CD14-positive monocyte (primary cell): Measurements from ENCODE around the gene GRID2. TPM values are rescaled to one million over a fixed set of nuclear protein-coding genes. Genes with fewer than 3 reads are reported as not detected.

Experiments used
- DNase-seq, 3 donors: peaks; one replicate each; pipeline ENCODE4 v3.0.0-alpha.2; 2011 to 2022
- H2AFZ ChIP-seq: 2 replicates; pipeline ENCODE4 v1.6.0; 2012; ENCODE audit warnings: mild to moderate bottlenecking, low read depth, low read length, inconsistent platforms; ENCODE audit not compliant: insufficient read depth, poor library complexity, severe bottlenecking
- H3K27ac ChIP-seq, 2 donors: 1 replicate in 1 of 2; 2 replicates in 1 of 2; pipeline ENCODE4 v1.5.1; 2012 to 2013; ENCODE audit warnings: low read length in 2 of 2, control low read depth in 1 of 2, inconsistent platforms in 1 of 2, low read depth in 1 of 2, mild to moderate bottlenecking in 1 of 2
- H3K27me3 ChIP-seq, 2 donors: one replicate each; pipeline versions ENCODE4 v1.6.0 to v1.6.1; 2011 to 2013; ENCODE audit warnings: low read length in 2 of 2; ENCODE audit not compliant: control insufficient read depth in 2 of 2, insufficient read depth in 2 of 2
- H3K36me3 ChIP-seq, 2 donors: replicated peaks in 1 of 2; 1 replicate in 1 of 2; 2 replicates in 1 of 2; pipeline versions ENCODE4 v1.5.1 to v1.6.1; 2012 to 2013; ENCODE audit warnings: low read length in 2 of 2, control low read depth in 1 of 2, inconsistent platforms in 1 of 2, mild to moderate bottlenecking in 1 of 2; ENCODE audit not compliant: insufficient read depth in 2 of 2, control insufficient read depth in 1 of 2
- H3K4me1 ChIP-seq, 2 donors: 1 replicate in 1 of 2; 2 replicates in 1 of 2; pipeline versions ENCODE4 v1.5.1 to v1.6.1; 2012 to 2013; ENCODE audit warnings: low read length in 2 of 2, control low read depth in 1 of 2, inconsistent platforms in 1 of 2, mild to moderate bottlenecking in 1 of 2, moderate library complexity in 1 of 2; ENCODE audit not compliant: insufficient read depth in 2 of 2, control insufficient read depth in 1 of 2
- H3K4me2 ChIP-seq: replicated peaks from 2 replicates; pipeline ENCODE3; 2012; ENCODE audit warnings: low read length, moderate library complexity, mild to moderate bottlenecking; ENCODE audit not compliant: poor library complexity, severe bottlenecking; ENCODE audit errors: extremely low read depth
- H3K4me3 ChIP-seq, 3 experiments: fragments of 200-600 bp in 1 of 3; sonication (generic) in 1 of 3; replicated peaks in 1 of 3; 1 replicate in 2 of 3; 2 replicates in 1 of 3; pipeline ENCODE4 v1.5.1; 2011 to 2013; ENCODE audit warnings: low read length in 3 of 3, mild to moderate bottlenecking in 3 of 3, control low read depth in 2 of 3, low read depth in 2 of 3, inconsistent platforms in 1 of 3, moderate library complexity in 1 of 3
- H3K79me2 ChIP-seq: 2 replicates; pipeline ENCODE4 v1.6.0; 2012; ENCODE audit warnings: mild to moderate bottlenecking, control low read depth, inconsistent platforms, low read length, moderate library complexity; ENCODE audit not compliant: insufficient read depth
- H3K9ac ChIP-seq: 2 replicates; pipeline ENCODE4 v1.6.0; 2017; ENCODE audit warnings: low read length, mild to moderate bottlenecking; ENCODE audit not compliant: insufficient read depth, poor library complexity, severe bottlenecking
- H3K9me3 ChIP-seq, 2 donors: replicated peaks in 1 of 2; 1 replicate in 1 of 2; 2 replicates in 1 of 2; pipeline versions ENCODE4 v1.5.1 to v1.6.1; 2012 to 2013; ENCODE audit warnings: low read length in 2 of 2, control low read depth in 1 of 2; ENCODE audit not compliant: control insufficient read depth in 1 of 2, insufficient read depth in 1 of 2
- H4K20me1 ChIP-seq: 2 replicates; pipeline ENCODE4 v1.6.0; 2012; ENCODE audit warnings: mild to moderate bottlenecking, low read length, control low read depth, moderate library complexity; ENCODE audit not compliant: insufficient read depth
- H3K27ac Mint-ChIP-seq, 7 donors: one replicate each; pipeline ENCODE4 v1.8.0; 2020; ENCODE audit warnings: mild to moderate bottlenecking in 7 of 7, mixed read lengths in 7 of 7, moderate library complexity in 6 of 7, inconsistent platforms in 2 of 7
- H3K27me3 Mint-ChIP-seq, 3 donors: one replicate each; pipeline ENCODE4 v1.8.0; 2021 to 2022; ENCODE audit warnings: low read depth in 3 of 3, mild to moderate bottlenecking in 3 of 3, mixed read lengths in 3 of 3, moderate library complexity in 3 of 3, inconsistent platforms in 1 of 3
- H3K36me3 Mint-ChIP-seq, 2 donors: one replicate each; pipeline ENCODE4 v1.8.0; 2020; ENCODE audit warnings: mixed read lengths in 2 of 2, inconsistent platforms in 1 of 2, mild to moderate bottlenecking in 1 of 2
- H3K4me1 Mint-ChIP-seq: one replicate; pipeline ENCODE4 v1.8.0; 2020; ENCODE audit warnings: mild to moderate bottlenecking, mixed read lengths
- H3K4me3 Mint-ChIP-seq, 2 donors: one replicate each; pipeline ENCODE4 v1.8.0; 2020; ENCODE audit warnings: mild to moderate bottlenecking in 2 of 2, mixed read lengths in 2 of 2, moderate library complexity in 1 of 2
- H3K9me3 Mint-ChIP-seq, 7 donors: one replicate each; pipeline ENCODE4 v1.8.0; 2020 to 2022; ENCODE audit warnings: mixed read lengths in 7 of 7, mild to moderate bottlenecking in 6 of 7, moderate library complexity in 6 of 7, inconsistent platforms in 2 of 7
- CTCF ChIP-seq: fragments of 200-600 bp; IDR thresholded peaks from one replicate; pipeline ENCODE4 v1.8.0; 2022; ENCODE audit warnings: antibody characterized with exemption, mild to moderate bottlenecking
- WGBS: methylation state at CpG from one replicate; pipeline ENCODE4 v1.1.5; 2013; ENCODE audit warnings: missing lambda C conversion rate; ENCODE audit not compliant: insufficient coverage; 5-methylcytosine and 5-hydroxymethylcytosine counted together
- intact Hi-C, 2 donors: fragments of 100-400 bp; cut with micrococcal nuclease; formaldehyde crosslinking; loops; one replicate each; pipeline versions ENCODE4 v1.15.0 to v1.15.1; 2023
- polyA plus RNA-seq, 3 donors: library from polyadenylated mRNA; depleted of rRNA in 1 of 3; unstranded in 2 of 3; stranded (reverse) in 1 of 3; fragments of 300-500 nt in 2 of 3; fragments of >200 nt in 1 of 3; fragmentation: Illumina TruSeq in 2 of 3; gene quantifications; 1 replicate in 2 of 3; 2 replicates in 1 of 3; pipeline ENCODE4 v1.2.3, GENCODE V29; 2012 to 2021

The GRID2 gene
- polyA plus RNA-seq, 3 donors = not detected

- no peak overlapping the region for H3K27ac Mint-ChIP-seq
- H2AFZ ChIP-seq = no peak overlapping the region
- H3K27me3 ChIP-seq = no peaks in the 10 kb centered on the region
- H3K27me3 Mint-ChIP-seq = no peaks in the 10 kb centered on the region
- H3K36me3 Mint-ChIP-seq = no peaks in the 10 kb centered on the region
- H3K36me3 ChIP-seq = no peaks in the 10 kb centered on the region
- H3K79me2 ChIP-seq = no peaks in the 10 kb centered on the region
- intact Hi-C loops = no loop called here
- no peaks in the 10 kb centered on the region for H3K9me3 ChIP-seq
- H3K9me3 Mint-ChIP-seq = peaks cover 0 to 5% (median 0%) of the 10 kb centered on the region in 7 donors
- no peak overlapping the region for H3K4me2 ChIP-seq
- no peak for TF ChIP-seq CTCF
- H3K9ac ChIP-seq = no peak overlapping the region
- no peaks in the 10 kb centered on the region for H4K20me1 ChIP-seq
- no peak overlapping the region for H3K4me3 Mint-ChIP-seq
- WGBS = no CpG with 5 or more reads among the region's 1 CpG
- DNase-seq = no peak
- H3K4me3 ChIP-seq = no peak overlapping the region
- no peak overlapping the region for H3K27ac ChIP-seq
- no peaks in the 10 kb centered on the region for H3K4me1 ChIP-seq
- H3K4me1 Mint-ChIP-seq = no peaks in the 10 kb centered on the region
Measured at GRCh38 chr4:93718233-93718632, 1414.5 kb downstream of the GRID2 start.

DNA sequence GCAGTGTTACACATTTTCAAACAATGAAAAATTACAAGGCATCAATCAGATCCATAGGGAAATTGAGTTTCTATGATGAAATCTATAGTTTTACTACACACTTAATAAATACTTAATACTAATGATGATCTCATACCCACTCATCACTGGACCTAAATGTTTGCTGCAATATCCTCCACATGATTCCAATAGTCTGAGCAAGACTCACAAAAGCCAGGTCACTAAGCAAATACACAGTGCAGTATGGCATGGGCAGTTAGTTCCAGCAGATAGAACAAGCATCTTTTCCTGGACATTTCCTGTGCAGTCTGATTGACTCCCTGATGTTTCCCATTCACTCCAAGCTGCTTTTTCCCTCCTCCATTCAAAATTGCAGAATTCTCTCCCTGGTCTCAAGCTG, 1415.8 kb downstream of the GRID2 start:
- H3K9ac ChIP-seq = no peak overlapping the region
- H3K4me3 ChIP-seq = no peak overlapping the region
- no peak for TF ChIP-seq CTCF
- Mint-ChIP-seq H3K36me3 (no peaks in the 10 kb centered on the region), H3K27me3 (no peaks in the 10 kb centered on the region), H3K4me1 (no peaks in the 10 kb centered on the region), H3K9me3 (peaks cover 0 to 2% (median 0%) of the 10 kb centered on the region in 7 donors), H3K4me3 (no peak overlapping the region), H3K27ac (no peak overlapping the region)
- no peaks in the 10 kb centered on the region for H3K27me3 ChIP-seq
- H3K79me2 ChIP-seq = no peaks in the 10 kb centered on the region
- H3K27ac ChIP-seq = no peak overlapping the region
- no peak overlapping the region for H3K4me2 ChIP-seq
- H3K36me3 ChIP-seq = no peaks in the 10 kb centered on the region
- intact Hi-C loops = no loop called here
- no peaks in the 10 kb centered on the region for H4K20me1 ChIP-seq
- no peaks in the 10 kb centered on the region for H3K9me3 ChIP-seq
- DNase-seq = no peak
- H2AFZ ChIP-seq = no peak overlapping the region
- no peaks in the 10 kb centered on the region for H3K4me1 ChIP-seq
